ENCODE data around the gene PAQR5.
"Not testable (repeated sequence)": the region's sequence is repeated elsewhere in the genome, so short reads cannot be mapped to it uniquely, and the experiment has no call there.

The PAQR5 gene

GRCh38 chr15:69298697-69299441, at the start of gene PAQR5:
Gene PAQR5 (plus strand): TSS chr15:69298912. CDS start chr15:69360081, 61,169 bp downstream.
- DNase-seq = no peak

GRCh38 chr15:69253156-69253555, 45.6 kb upstream of the PAQR5 start:
- no peak for DNase-seq

- no peak for DNase-seq
Observed at GRCh38 chr15:69265347-69265955, 33.3 kb upstream of the PAQR5 start.

- DNase-seq = no peak
Observed at GRCh38 chr15:69271217-69271616, 27.5 kb upstream of the PAQR5 start.

- no peak for DNase-seq
Observed at GRCh38 chr15:69272139-69272538, 26.6 kb upstream of the PAQR5 start.

- DNase-seq = no peak
Observed at GRCh38 chr15:69272891-69273290, 25.8 kb upstream of the PAQR5 start.

GRCh38 chr15:69275074-69275670, 23.5 kb upstream of the PAQR5 start:
- DNase-seq = no peak

GRCh38 chr15:69275933-69276560, 22.7 kb upstream of the PAQR5 start:
- DNase-seq = no peak

GRCh38 chr15:69277316-69277715, 21.4 kb upstream of the PAQR5 start:
- DNase-seq = no peak

- no peak for DNase-seq
Observed at GRCh38 chr15:69279636-69280035, 19.1 kb upstream of the PAQR5 start.

- DNase-seq = no peak
Observed at GRCh38 chr15:69280783-69281182, 17.9 kb upstream of the PAQR5 start.

GRCh38 chr15:69282104-69282743, 16.5 kb upstream of the PAQR5 start:
- DNase-seq = no peak

- no peak for DNase-seq
Observed at GRCh38 chr15:69285834-69286233, 12.9 kb upstream of the PAQR5 start.

- no peak for DNase-seq
Observed at GRCh38 chr15:69288011-69288410, 10.7 kb upstream of the PAQR5 start.

GRCh38 chr15:69288531-69289341, 10.0 kb upstream of the PAQR5 start:
- DNase-seq = no peak

- no peak for DNase-seq
Observed at GRCh38 chr15:69289342-69290146, 9.2 kb upstream of the PAQR5 start.

- no peak for DNase-seq
Observed at GRCh38 chr15:69290346-69291164, 8.2 kb upstream of the PAQR5 start.

GRCh38 chr15:69291651-69292050, 7.1 kb upstream of the PAQR5 start:
- DNase-seq = not testable (repeated sequence)

GRCh38 chr15:69292826-69293420, 5.8 kb upstream of the PAQR5 start:
- DNase-seq = no peak
